ENCODE data around the gene EFCAB13. TPM values are rescaled to one million over a fixed set of nuclear protein-coding genes. Genes with fewer than 3 reads are reported as not detected.

EFCAB13 gene
- total RNA-seq, 4 donors from 2014 or later = 5.9 to 39.6 (median 12.9) TPM

DNA sequence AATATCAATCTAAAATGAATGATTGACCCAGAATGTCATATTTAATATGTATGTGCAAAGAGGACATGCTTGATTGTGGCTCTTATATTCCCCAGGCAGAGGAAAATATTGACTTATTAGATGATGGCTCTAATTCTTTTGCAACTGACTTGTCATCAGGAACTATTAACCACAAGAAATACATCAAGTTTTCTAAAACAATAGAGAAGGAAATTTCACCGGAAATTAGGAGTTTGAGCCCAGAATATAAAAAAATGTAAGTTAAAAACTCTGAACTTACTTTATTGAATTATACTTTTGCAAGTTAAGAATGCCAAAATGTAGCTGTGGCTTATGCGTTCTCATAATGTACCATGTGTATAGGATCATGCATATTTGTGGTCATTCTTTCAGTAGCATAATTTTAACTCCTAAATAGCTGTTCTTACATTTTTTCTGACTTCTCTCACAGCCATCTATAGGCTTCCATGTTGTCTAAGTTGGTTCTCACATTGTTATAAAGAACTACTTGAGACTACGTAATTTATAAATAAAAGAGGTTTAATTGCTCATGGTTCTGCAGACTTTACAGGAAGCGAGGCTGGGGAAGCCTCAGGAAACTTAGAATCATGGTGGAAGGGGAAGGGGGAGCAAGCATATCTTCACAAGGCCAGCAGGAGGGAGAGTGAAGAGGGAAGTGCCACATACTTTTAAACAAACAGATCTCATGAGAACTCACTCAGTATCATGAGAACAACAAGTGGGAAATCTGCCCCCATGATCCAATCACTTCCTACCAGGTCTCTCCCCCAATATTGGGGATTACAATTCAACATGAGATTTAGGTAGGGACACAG, 11.6 kb downstream of the EFCAB13 start:
- H3K4me3 ChIP-seq = no peak overlapping the region
- H3K27ac ChIP-seq = no peak overlapping the region
- DNase-seq = no peak
- no peaks in the 10 kb centered on the region for H3K9me3 ChIP-seq
- peaks cover 0 to 5% (median 0%) of the 10 kb centered on the region in 3 donors for H3K36me3 ChIP-seq
- TF ChIP-seq, protein P1, sequence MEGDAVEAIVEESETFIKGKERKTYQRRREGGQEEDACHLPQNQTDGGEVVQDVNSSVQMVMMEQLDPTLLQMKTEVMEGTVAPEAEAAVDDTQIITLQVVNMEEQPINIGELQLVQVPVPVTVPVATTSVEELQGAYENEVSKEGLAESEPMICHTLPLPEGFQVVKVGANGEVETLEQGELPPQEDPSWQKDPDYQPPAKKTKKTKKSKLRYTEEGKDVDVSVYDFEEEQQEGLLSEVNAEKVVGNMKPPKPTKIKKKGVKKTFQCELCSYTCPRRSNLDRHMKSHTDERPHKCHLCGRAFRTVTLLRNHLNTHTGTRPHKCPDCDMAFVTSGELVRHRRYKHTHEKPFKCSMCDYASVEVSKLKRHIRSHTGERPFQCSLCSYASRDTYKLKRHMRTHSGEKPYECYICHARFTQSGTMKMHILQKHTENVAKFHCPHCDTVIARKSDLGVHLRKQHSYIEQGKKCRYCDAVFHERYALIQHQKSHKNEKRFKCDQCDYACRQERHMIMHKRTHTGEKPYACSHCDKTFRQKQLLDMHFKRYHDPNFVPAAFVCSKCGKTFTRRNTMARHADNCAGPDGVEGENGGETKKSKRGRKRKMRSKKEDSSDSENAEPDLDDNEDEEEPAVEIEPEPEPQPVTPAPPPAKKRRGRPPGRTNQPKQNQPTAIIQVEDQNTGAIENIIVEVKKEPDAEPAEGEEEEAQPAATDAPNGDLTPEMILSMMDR (IDR thresholded peaks at IDR 0.05) = no peak
- no peaks in the 10 kb centered on the region for H3K4me1 ChIP-seq
- no peaks in the 10 kb centered on the region for H3K27me3 ChIP-seq

DNA sequence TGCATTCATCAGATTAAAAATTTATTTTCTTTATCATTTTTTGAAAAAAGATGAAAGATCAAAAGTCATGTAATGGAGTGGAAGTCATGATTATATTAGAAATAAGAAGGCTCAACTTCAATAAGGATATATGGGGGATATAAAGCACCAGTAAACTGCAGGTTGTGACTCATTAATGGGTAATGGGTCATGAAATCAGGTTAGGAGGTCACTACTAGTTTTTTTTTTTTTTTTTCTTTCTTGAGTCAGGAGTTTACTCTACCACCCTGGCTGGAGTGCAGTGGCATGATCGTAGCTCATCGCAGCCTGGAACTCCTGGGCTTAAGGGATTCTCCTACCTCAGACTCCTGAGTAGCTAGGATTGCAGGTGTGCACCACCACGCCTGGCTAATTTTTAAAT, 14.3 kb downstream of the EFCAB13 start:
- H3K27ac ChIP-seq = no peak overlapping the region

DNA sequence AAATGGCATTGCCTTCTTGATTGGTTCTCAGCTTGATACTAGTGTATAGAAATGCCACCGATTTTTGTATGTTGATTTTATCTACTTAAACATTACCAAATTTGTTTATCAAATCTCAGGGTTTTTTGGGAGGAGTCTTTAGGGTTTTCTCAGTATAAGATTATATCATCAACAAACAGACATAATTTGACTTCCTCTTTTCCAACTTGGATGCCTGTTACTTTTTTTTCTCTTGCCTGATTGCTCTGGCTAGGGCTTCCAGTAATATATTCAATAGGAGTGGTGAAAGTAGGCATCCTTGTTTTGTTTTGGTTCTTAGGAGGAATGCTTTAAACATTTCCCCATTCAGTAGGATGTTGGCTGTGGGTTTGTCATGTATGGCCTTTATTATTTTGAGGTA, 29.1 kb downstream of the EFCAB13 start:
- Histone ChIP-seq H3K4me3 (no peak overlapping the region), H3K4me1 (no peaks in the 10 kb centered on the region), H3K27me3 (no peaks in the 10 kb centered on the region), H3K9me3 (no peaks in the 10 kb centered on the region), H3K27ac (no peak overlapping the region), H3K36me3 (no peaks in the 10 kb centered on the region)
- DNase-seq = no peak
- TF ChIP-seq, protein P1 (IDR thresholded peaks at IDR 0.05) = no peak

More for the DNA sequence above, 14.3 kb downstream of the EFCAB13 start:
- Histone ChIP-seq H3K36me3 (no peaks in the 10 kb centered on the region), H3K27me3 (no peaks in the 10 kb centered on the region), H3K4me3 (no peak overlapping the region), H3K9me3 (no peaks in the 10 kb centered on the region), H3K4me1 (no peaks in the 10 kb centered on the region)
- TF ChIP-seq POLR2A (IDR thresholded peaks at IDR 0.05) = no peak
- TF ChIP-seq, protein P1 (IDR thresholded peaks at IDR 0.05) = no peak
- DNase-seq = no peak

DNA sequence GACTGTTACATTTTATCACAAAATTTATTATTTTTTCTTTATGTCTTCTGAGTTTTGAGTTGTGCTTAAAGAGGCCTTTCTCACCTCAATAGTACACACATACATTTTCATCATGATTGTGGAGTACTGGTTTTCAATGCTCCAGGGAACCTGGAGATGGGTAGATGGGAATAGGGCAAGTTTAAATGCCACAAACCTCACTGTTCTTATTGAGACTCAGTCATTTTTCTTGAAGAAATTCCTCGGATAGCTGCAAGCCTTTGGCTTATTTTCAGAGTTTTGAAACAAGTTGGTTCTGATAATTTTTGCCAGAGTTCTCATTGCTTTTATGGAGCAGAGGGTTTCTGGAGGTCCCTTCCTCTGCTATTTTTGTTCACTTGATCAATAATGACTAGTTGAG, 34.9 kb downstream of the EFCAB13 start:
- no peaks in the 10 kb centered on the region for H3K36me3 ChIP-seq
- H3K27ac ChIP-seq = no peak overlapping the region
- no peak overlapping the region for H3K4me3 ChIP-seq
- H3K9me3 ChIP-seq = no peaks in the 10 kb centered on the region
- TF ChIP-seq, protein P1 (IDR thresholded peaks at IDR 0.05) = no peak
- TF ChIP-seq POLR2A (IDR thresholded peaks at IDR 0.05) = no peak
- no peak for DNase-seq
- no peaks in the 10 kb centered on the region for H3K27me3 ChIP-seq
- H3K4me1 ChIP-seq = no peaks in the 10 kb centered on the region

DNA sequence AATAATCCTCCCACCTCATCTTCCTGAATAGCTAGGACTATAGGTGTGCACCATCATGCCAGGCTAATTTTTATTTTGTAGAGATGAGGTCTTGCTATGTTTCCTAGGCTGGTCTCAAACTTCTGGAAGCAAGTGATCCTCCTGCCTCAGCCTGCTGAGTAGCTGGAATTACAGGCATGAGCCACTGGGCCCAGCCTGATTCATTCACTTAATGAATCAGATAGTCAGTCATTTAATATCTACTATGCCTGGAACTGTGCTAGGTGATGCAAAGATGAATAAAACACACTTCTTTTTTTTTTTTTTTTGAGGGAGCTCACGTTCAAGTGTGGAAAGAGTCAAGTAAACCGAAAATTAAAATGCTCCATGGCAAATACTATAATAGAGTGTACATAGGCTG, 39.4 kb downstream of the EFCAB13 start:
- TF ChIP-seq POLR2A (IDR thresholded peaks at IDR 0.05) = no peak
- TF ChIP-seq, protein P1 (IDR thresholded peaks at IDR 0.05) = no peak
- Histone ChIP-seq H3K27ac (no peak overlapping the region), H3K4me3 (no peak overlapping the region), H3K36me3 (no peaks in the 10 kb centered on the region), H3K9me3 (no peaks in the 10 kb centered on the region), H3K27me3 (no peaks in the 10 kb centered on the region), H3K4me1 (no peaks in the 10 kb centered on the region)
- DNase-seq = no peak
